GM21825 (cell line): ENCODE results near the gene RYR3.
"Not testable (repeated sequence)": the region's sequence is repeated elsewhere in the genome, so short reads cannot be mapped to it uniquely, and the experiment has no call there.

Experiments used
- ATAC-seq: cut with Tn5 transposase; IDR thresholded peaks from one replicate; pipeline ENCODE4 v1.9.1; 2021; ENCODE audit warnings: mild to moderate bottlenecking, moderate library complexity; ENCODE audit not compliant: unreplicated experiment

RYR3 gene

DNA sequence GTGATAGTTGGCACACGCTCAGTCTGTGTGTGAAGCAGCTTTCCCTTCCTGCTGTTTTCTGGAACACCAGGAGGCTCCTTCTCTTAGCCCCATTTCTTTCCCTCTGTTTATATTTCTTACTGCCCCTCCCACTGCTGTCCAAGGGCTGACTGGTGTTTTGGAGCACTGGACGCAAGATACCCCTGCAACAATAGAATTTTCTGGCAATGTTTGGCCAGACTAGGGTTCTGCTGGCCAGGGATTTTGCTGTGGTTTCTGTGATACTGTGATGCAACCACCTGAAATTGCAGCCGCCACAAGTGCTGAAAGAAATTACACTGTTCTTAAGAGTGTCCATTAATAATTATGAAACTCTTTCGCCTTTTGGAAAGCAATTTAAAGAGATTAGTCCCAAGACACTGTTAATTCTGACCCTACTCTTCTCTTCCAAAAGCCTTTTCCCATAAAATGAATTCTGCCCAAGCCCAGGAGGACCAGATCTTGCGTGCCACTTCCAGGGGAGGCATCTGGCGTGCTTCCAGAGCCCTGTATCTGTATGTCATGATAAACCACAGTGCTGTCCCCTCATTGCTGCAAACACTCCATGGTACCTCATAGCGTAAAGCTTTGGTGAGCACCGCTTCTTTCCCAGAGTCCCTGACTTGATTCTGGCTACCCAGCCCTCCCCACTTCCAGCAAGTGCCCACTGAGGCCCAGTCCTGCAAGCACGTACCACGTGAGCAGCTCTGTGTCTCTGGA, 498.1 kb downstream of the RYR3 start:
- no peak for ATAC-seq

DNA sequence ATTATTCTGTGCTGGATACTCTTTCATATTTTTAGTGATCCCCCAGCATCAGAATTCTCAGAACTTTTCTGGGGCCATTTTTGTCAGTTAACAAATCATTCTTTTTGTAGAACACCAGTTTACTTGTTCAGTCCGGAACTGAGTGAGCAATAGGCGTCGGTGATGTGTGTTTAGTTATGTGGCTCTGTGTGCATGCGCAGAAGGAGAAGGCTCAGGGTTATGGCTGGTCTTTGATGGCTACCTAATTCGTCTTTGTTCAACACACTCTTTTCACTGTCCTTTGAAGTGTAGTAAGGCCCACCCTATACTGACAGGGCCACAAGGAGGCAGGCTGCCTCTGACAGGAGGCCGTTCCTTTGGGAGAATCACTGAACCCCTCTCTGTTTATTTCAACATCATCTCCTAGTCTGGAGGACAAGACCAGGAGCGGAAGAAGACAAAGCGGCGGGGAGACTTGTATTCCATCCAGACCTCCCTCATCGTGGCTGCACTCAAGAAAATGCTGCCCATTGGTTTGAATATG, 499.4 kb downstream of the RYR3 start:
- no peak for ATAC-seq

DNA sequence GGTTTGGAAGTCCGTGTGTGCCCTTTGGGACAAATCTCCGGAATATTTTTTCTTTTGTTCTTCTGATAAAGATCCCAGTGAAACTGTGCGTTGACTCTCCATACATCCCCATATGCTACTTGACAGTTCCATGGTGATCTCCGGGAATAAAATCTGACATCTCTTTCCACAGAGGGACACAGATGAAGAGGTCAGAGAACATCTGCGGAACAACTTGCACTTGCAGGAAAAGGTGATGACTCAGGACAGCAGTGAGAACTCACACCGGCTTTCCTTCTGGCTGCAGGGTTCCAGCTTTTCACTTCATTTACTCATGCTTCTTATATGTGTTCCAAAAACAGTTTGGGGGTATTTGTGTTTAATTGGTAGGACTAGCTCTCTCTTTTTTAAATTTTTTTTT, 500.0 kb downstream of the RYR3 start:
- no peak for ATAC-seq

DNA sequence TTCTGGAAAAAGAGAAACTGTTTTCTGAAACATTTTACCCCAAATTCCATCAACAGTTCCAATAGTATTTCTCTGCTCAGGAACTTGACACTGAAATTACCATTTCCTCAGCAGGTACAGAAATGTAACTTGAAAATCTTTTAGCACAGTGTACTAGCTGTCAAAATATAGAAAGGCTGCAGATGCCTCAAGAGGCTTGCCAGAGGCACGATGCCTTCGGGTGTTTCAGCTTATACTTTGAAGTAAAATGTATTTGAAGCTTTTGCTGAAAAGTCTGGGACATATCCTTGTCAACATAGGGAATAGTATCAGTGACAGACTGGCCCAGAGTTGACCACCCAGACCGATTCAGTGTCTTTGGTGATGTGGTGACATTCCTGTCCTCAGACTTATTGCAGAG, 503.1 kb downstream of the RYR3 start:
- ATAC-seq: no peak

DNA sequence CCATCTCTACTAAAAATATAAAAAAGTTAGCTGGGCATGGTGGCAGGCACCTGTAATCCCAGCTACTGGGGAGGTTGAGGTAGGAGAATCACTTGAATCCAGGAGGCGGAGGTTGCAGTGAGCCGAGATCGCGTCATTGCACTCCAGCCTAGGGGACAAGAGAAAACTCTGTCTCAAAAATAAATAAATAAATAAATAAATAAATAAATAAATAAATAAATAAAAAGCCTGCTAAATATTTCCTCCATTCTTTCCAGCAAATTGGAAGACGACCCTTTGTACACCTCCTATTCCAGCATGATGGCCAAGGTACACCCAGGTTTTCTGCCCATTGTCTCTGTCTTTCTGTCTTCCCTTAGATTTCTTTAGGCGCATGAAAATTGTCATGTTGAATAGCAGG, 508.7 kb downstream of the RYR3 start:
- not testable (repeated sequence) for ATAC-seq

DNA sequence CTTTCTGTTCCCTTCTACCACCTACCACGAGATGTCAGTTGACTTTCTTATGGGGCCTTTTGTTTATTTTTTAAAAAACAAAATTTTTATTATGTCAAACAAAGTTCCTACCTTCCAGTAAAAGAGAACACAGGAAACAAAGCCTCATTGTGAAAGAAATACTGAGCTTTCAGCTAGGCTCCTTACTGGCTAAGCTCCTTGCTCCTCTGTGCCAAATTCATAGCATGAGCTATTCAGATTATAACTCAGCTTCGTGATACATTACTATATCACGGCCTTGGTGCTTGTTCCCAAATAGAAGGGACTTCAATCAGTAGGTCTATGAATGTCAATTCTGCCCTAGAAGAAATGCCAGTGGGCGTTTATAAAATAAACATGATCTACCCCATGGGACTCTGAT, 511.7 kb downstream of the RYR3 start:
- ATAC-seq: no peak

DNA sequence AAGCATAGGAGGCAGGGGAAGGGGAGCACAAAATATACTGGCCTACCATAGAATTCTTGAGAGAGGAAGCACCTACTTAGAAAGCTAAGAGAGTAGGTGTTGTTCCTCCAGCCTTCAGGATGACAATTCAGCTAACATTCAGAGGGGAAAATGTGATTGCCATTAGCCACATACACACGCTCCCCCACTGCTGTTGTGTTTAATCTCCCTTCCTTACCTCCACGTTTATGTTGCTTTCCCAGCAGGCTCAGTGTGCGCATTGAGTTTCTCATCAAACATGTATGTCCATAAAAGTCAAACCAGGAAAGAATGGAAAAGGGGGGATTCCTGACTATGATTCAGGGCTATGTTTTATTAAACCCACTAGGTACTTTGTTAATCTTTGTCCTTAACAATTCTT, 512.4 kb downstream of the RYR3 start:
- ATAC-seq: no peak

DNA sequence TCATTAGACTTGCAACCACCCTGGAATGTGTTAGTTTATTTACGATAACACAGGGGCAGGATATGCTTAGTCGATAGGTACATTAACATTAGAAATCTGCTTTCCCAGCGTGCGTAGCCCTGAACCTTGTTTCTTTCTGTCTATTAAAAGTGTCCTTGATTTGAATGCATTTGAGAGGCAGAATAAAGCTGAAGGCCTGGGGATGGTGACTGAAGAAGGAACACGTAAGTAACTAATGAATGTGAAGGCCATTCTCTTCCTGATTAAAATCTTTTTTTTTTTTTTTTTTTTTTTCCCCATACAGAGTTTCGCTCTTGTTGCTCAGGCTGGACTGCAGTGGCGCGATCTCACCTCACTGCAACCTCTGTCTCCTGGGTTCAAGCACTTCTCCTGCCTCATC, 514.7 kb downstream of the RYR3 start:
- no peak for ATAC-seq

DNA sequence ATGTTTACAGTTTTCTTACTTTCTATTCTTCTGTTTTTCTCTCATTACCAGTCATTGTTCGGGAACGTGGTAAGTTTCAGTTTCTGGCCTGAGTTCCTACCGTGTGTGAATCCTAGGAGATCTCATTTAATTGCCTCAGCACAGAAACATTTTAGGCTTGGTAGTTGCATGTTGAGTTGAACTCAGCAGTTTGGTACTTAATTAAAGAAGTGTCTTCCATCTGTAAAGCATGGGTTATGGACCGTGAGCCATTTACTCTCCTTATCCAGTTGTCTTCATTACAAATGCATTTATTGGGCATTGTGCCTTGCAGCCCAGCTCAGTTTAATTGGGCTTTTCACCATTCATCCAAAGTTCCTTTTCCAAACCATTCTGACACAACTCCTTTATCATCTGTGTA, 515.4 kb downstream of the RYR3 start:
- no peak for ATAC-seq

DNA sequence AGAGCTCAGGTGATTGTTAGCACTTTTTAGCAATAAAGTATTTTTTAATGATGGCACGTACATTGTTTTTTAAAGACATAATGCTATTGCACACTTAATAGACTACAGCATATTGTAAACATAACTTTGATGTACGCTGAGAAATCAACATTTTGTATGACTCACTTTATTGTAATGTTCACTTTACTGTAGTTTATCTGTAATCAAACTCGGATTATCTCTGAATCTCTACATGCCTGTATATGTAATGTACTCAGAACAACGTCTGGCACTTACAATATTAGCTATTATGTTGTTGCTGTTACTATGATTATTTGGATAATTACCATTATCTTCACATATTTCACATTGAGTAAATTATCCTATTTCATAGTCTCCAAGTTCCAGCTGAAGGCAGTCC, 519.6 kb downstream of the RYR3 start:
- ATAC-seq: no peak

DNA sequence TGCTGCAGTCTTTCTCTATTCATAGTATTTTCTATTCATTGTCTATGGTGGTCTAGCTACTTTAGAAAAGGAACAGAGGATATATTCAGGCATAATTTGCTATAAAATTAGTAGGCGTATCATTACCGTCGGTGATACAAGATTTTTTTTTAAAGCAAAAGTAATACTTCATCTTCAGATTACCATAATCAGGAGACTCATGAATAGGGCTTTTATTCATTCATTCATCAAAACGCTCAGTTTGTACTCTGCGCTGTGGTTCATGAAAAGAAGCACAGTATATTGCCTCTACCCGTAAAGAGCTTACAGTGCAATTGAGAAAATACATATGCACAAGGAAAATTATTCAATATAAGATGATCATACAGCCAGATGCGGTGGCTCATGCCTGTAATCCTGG, 520.9 kb downstream of the RYR3 start:
- no peak for ATAC-seq

DNA sequence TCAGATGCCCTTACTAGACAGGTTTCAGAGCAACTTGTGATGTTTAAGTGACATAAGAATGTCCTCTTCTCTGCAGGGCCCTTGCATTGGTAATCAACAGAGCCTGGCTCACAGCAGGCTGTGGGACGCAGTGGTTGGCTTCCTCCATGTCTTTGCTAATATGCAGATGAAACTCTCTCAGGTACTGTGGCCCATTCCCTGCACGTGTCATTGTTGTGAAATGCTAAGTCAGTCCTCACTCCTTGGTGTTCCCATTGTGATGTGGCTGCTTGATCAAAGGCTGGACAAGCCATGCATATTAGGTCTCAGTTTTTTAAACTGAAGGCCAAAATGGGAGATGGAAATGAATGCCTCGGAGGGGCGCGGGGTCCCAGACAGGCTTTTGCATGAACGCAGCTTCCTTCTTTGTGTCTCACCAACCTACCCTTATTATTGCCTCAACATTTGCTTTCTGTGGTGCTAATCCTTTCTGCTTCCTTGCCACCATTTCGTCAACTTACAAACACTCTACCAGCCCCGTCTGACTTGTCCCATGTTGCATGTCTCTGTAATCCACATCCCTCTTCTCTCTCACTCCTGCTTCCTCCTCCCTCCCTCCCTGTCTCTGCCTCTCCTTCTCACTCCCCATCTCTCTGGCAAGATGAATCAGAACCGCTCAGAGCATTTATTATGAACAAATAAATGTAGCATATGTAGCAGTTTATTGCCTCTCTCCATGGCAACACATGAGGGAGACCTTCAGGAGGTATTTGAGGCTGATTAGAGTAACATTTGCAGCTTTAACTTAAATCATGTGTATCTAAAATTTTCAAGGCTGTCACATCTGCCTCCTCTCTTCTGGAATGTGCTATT, 524.4 kb downstream of the RYR3 start:
- ATAC-seq: no peak

DNA sequence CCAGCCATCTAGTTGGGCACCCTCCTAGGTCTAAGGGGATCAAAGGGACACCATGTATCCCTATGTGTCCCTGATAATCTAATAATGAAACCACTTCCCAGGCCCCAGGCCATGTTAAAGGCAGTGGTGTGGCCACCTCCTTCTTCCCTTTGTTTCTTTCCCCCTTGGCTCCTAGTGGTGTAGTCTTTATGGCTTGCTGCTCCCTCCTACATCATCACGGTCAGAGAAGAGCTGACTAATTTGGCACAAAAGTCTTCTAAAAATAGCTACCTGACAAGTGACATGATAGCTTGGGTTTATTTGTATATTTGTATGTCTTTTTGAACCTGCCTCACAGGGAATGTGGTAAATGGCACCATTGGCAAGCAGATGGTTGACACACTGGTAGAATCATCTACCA, 526.5 kb downstream of the RYR3 start:
- no peak for ATAC-seq

DNA sequence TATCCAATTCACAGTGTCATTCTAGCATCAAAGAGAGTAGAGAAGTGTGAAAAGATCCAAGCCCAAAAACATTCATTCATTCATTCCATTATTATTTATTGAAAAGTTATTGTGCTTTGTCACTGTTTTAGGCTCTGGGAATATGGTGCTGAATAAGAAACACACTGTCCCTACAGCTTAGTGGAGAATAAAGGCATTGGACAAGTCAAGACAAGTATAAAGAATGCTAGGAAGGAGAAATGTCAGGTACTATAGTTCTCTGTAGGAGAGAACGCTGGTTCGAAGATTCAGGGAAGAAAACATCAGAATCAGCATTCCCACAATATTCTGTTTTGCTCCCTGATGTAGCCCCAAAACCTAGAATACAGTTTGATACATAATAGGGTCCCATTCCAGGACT, 528.8 kb downstream of the RYR3 start:
- no peak for ATAC-seq

DNA sequence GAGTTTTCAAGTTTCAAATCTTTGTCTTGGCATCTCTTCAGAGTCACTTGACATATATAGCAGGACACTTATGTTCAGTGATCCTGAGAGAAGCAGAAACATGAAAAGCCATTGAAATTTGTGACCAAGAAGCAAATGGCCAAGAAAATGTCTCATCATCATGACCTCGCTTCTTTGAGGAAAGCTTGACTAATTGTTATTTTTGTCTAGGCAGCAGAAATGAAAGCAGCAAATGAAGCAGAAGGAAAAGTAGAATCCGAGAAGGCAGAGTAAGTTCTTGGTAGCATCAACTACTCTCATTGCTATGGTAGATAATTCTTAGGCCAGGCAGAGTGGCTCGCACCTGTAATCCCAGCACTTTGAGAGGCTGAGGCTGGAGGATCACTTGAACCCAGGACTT, 529.8 kb downstream of the RYR3 start:
- ATAC-seq: no peak

DNA sequence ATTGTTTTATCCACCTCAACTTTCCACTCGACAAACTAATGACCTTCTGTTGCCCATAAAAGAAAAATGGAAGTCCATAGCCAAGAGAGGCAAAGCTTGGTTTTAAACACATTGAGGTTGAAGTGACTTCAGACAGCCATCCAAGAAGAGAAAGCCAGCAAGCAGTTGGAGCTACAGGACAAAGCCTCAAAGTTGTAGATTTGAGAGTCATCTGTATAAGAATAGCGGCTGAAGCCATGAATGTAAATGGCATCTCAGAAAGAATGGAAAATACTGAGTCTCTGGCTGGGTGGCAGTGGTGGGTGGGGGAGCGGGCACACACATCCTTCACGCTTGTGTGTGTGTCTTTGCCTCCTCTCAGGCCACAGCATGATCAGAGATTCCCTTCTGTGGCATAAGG, 533.4 kb downstream of the RYR3 start:
- no peak for ATAC-seq

DNA sequence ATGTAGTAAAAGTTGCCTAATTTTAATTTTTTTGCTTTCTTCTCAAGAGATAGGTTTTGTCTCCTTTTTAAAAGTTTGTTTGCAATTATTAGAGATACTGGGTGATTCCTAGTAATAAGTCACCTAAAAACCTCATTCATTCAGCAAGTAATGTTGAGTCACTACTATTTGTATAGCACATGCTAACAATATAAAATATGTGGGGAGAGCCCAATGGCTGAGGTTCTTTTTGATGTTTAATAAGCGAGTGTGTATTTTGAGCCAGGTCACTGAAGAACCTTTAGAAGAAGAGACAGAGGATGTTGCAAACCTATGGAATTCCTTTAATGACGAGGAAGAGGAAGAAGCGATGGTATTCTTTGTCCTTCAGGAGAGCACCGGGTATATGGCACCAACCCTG, 533.8 kb downstream of the RYR3 start:
- ATAC-seq: no peak

DNA sequence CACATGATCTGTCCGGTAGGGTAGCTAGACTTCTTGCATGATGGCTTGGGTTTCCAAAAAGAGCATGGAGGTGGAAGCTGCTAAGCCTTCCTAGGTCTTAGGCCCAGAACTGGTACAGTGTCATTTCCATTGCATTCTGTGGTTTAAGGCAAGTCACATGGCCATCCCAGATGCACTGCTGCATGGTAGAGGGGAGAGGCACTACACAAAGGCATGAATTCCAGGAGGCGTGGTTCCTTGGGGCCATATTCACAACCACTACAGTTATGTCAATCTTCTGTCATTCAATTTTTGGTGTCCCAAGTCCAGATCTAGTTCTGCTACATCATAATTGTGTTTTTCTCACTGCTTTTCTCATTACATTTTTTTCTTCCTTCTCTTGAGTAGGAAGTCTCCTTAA, 535.4 kb downstream of the RYR3 start:
- no peak for ATAC-seq

DNA sequence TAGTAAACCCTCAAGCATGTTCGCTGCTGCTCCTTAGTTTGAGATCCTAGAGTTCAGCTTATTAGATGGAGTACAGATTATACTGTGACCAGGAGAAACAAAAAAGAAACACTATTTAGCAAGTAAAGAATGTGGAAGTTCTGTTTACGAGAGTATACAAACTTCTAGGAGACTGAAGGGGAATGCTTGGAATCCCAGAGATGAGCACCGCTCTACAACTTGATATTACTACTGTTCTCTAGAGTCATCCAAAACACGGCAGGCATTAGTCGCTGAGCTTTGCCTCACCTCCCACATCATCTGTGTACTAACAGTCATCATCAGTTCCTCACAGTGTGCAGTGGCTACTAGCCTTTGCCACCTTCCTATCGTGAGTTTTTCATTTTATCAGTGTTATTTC, 536.1 kb downstream of the RYR3 start:
- no peak for ATAC-seq

DNA sequence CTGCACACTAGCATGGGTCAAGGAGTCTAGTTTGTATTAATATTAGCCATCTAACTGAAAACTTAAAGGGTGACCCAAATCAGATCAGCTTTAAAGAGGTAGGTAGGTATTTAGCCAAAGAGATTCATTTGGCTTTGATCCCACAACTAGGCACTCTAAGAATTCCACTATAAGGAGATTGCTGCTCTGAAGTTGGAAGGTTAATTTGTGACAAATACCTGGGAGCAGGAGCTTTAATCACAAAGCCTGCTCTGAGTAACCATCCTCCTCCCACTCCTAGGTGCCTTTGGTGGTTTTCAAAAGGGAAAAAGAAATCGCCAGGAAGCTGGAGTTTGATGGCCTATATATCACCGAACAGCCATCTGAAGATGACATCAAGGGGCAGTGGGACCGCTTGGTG, 537.2 kb downstream of the RYR3 start:
- ATAC-seq: no peak

DNA sequence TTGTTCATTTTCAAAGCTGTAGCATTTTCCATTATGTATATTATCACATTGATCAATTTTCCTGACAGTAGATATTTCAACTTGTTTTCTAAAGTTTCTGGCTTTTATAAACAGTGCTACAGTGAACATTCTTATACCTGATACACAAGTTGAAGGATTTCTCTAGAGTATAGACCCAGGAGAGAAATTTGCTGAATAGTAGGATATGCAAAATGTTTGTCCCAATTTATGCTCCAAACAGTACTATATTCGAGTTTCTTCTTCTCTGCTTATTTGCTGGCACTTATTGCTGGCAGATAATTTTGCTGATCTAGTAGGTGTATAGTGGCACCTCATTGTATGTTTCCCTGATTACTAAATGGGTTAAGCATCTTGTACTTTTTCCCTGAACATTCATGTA, 540.3 kb downstream of the RYR3 start:
- ATAC-seq: no peak

DNA sequence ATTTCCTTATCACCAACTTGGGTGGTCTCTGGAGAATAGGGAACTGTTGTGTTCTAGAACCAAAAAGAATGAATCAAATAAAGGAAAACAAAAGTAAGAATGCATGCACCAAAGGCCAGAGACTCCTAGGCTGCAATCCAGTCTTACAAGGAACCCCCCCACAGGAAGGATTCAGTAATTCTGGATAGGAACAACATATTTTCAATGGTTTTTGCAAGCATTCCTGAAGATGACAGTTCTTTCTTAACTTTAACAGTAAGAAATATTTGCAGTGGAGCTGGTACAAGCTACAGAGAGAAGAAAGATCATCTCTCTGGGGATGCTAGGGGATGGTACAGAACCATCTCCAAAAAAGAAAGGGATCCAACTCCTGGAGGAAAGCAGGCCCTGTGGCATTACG, 541.3 kb downstream of the RYR3 start:
- ATAC-seq: no peak
